ENCODE measurements around the gene SEL1L2.

DNA sequence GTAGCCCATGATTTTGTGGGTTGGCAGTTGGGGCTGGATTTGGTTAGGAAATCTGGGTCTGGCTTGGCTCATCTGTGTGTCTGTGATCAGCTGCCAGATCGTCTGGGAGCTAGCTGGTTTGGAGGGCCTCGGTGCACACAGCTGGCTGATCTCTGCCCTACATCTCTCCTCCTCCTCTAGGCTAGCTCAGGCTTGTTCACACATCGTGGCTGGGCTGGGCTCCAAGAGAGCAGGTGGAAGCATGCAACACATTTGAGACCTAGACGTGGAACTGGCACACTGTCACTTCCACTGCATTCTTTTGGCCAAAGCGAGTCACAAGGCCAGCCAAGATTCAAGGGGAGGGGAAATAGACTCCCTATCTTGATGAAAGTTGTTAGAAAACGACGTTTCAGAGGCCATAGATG lies 189.7 kb downstream of the SEL1L2 start:
- no peak for TF ChIP-seq POLR2A (IDR thresholded peaks at IDR 0.05)
- TF ChIP-seq, protein P1, sequence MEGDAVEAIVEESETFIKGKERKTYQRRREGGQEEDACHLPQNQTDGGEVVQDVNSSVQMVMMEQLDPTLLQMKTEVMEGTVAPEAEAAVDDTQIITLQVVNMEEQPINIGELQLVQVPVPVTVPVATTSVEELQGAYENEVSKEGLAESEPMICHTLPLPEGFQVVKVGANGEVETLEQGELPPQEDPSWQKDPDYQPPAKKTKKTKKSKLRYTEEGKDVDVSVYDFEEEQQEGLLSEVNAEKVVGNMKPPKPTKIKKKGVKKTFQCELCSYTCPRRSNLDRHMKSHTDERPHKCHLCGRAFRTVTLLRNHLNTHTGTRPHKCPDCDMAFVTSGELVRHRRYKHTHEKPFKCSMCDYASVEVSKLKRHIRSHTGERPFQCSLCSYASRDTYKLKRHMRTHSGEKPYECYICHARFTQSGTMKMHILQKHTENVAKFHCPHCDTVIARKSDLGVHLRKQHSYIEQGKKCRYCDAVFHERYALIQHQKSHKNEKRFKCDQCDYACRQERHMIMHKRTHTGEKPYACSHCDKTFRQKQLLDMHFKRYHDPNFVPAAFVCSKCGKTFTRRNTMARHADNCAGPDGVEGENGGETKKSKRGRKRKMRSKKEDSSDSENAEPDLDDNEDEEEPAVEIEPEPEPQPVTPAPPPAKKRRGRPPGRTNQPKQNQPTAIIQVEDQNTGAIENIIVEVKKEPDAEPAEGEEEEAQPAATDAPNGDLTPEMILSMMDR (IDR thresholded peaks at IDR 0.05) = no peak

Measured in ovary (tissue), 3 donors.